ENCODE results near the gene OR4F29.
"Not testable (repeated sequence)": the region's sequence is repeated elsewhere in the genome, so short reads cannot be mapped to it uniquely, and the experiment has no call there.

OR4F29 gene

GRCh38 chr1:451578-451977 is at the start of gene OR4F29:
Gene OR4F29 (minus strand): TSS chr1:451678. CDS start chr1:451678, 0 bp downstream.
- not testable (repeated sequence) for DNase-seq
